NOMO-1 treated with DMSO at 0.1 percent for 48 hours (cell line): ENCODE results near the gene TOR1B.

Experiments
- DNase-seq: peaks from one replicate; lab custom pipeline; 2025; ENCODE audit not compliant: unreplicated experiment; lab: John Stamatoyannopoulos, UW

Gene TOR1B

GRCh38 chr9:129839324-129840023, 36.5 kb downstream of the TOR1B start:
- no peak for DNase-seq

- no peak for DNase-seq
Observed at GRCh38 chr9:129840034-129840433, 37.0 kb downstream of the TOR1B start.

GRCh38 chr9:129841071-129841470, 38.1 kb downstream of the TOR1B start:
- DNase-seq = no peak

GRCh38 chr9:129845373-129845772, 42.4 kb downstream of the TOR1B start:
- no peak for DNase-seq

GRCh38 chr9:129848712-129849441, 45.9 kb downstream of the TOR1B start:
- no peak for DNase-seq

- DNase-seq = no peak
Observed at GRCh38 chr9:129849901-129850300, 46.9 kb downstream of the TOR1B start.

GRCh38 chr9:129850821-129851550, 48.0 kb downstream of the TOR1B start:
- no peak for DNase-seq

- DNase-seq = no peak
Observed at GRCh38 chr9:129851821-129852220, 48.8 kb downstream of the TOR1B start.

GRCh38 chr9:129852579-129852978, 49.6 kb downstream of the TOR1B start:
- no peak for DNase-seq

GRCh38 chr9:129853614-129854013, 50.6 kb downstream of the TOR1B start:
- DNase-seq = no peak

GRCh38 chr9:129854588-129855110, 51.7 kb downstream of the TOR1B start:
- no peak for DNase-seq

- no peak for DNase-seq
Observed at GRCh38 chr9:129857207-129857606, 54.2 kb downstream of the TOR1B start.

GRCh38 chr9:129858167-129858962, 55.4 kb downstream of the TOR1B start:
- no peak for DNase-seq
